Measurements from ENCODE around the gene BSG.

DNA sequence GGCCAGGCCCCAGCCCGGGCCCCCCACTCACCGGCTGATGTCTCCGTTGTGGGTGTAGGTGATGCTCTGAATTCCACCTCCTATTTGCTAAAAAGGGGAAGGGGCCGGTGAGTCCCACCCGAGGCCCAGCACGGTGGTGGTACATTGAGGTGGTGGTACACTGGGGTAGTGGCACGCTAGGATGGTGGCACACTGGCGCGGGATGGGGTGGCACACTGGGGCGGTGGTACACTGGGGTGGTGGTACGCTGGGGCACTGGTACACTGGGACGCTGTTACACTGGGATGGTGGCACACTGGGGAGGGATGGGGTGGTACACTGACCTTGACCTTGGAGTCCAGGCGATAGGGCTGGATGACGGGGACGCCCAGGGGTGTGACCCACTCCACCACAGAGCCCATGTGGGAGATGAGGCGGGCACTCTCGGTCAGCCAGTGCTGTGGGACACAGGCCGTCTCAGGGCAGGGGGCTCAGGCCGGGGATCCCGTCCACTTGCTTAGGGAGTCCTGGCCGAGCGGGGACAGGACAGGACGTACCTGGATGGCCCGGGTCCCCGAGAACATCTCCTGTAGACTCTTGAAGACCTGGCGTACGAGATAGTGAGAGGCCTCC, 46.4 kb downstream of the BSG start:
- TF ChIP-seq, protein P1, sequence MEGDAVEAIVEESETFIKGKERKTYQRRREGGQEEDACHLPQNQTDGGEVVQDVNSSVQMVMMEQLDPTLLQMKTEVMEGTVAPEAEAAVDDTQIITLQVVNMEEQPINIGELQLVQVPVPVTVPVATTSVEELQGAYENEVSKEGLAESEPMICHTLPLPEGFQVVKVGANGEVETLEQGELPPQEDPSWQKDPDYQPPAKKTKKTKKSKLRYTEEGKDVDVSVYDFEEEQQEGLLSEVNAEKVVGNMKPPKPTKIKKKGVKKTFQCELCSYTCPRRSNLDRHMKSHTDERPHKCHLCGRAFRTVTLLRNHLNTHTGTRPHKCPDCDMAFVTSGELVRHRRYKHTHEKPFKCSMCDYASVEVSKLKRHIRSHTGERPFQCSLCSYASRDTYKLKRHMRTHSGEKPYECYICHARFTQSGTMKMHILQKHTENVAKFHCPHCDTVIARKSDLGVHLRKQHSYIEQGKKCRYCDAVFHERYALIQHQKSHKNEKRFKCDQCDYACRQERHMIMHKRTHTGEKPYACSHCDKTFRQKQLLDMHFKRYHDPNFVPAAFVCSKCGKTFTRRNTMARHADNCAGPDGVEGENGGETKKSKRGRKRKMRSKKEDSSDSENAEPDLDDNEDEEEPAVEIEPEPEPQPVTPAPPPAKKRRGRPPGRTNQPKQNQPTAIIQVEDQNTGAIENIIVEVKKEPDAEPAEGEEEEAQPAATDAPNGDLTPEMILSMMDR (IDR thresholded peaks at IDR 0.05) = no peak
- TF ChIP-seq POLR2A (IDR thresholded peaks at IDR 0.05) = no peak

All from ovary (tissue), 3 donors.